Measurements from ENCODE around the gene AKT3. TPM values are rescaled to one million over a fixed set of nuclear protein-coding genes. Genes with fewer than 3 reads are reported as not detected.
"Not testable (repeated sequence)": the region's sequence is repeated elsewhere in the genome, so short reads cannot be mapped to it uniquely, and the experiment has no call there.

The AKT3 gene
- total RNA-seq, 2 donors from 2014 or later = 13.6 to 31.2 TPM

- Histone ChIP-seq H3K27ac (peak overlapping the region; percentile 70 to 74), H3K4me1 (peaks cover 0 to 42% of the 10 kb centered on the region in 2 donors), H3K4me3 (no peak overlapping the region), H3K9me3 (no peaks in the 10 kb centered on the region), H3K27me3 (no peaks in the 10 kb centered on the region), H3K36me3 (no peaks in the 10 kb centered on the region)
- no peak for DNase-seq (ENCODE audit: low spot score)
- TF ChIP-seq CTCF (IDR thresholded peaks at IDR 0.05) = no peak
Observed at GRCh38 chr1:243792401-243792800, 57.6 kb downstream of the AKT3 start.

- Histone ChIP-seq H3K4me1 (peaks cover 0 to 47% of the 10 kb centered on the region in 2 donors), H3K27ac (peak overlapping the region; percentile 70 to 74), H3K9me3 (no peaks in the 10 kb centered on the region), H3K4me3 (no peak overlapping the region), H3K36me3 (no peaks in the 10 kb centered on the region), H3K27me3 (no peaks in the 10 kb centered on the region)
- no peak for DNase-seq (ENCODE audit: low spot score)
- no peak for TF ChIP-seq CTCF (IDR thresholded peaks at IDR 0.05)
Observed at GRCh38 chr1:243791586-243792267, 58.3 kb downstream of the AKT3 start.

GRCh38 chr1:243790404-243790803 lies 59.6 kb downstream of the AKT3 start:
- no peak for TF ChIP-seq CTCF (IDR thresholded peaks at IDR 0.05)
- Histone ChIP-seq H3K27me3 (no peaks in the 10 kb centered on the region), H3K4me3 (no peak overlapping the region), H3K36me3 (no peaks in the 10 kb centered on the region), H3K4me1 (peaks cover 0 to 60% of the 10 kb centered on the region in 2 donors), H3K27ac (peak overlapping the region; percentile 70 to 74), H3K9me3 (no peaks in the 10 kb centered on the region)
- DNase-seq (ENCODE audit: low spot score) = no peak

GRCh38 chr1:243786531-243786930 lies 63.5 kb downstream of the AKT3 start:
- Histone ChIP-seq H3K27me3 (no peaks in the 10 kb centered on the region), H3K36me3 (no peaks in the 10 kb centered on the region), H3K27ac (no peak overlapping the region), H3K4me1 (peaks cover 0 to 40% of the 10 kb centered on the region in 2 donors), H3K4me3 (no peak overlapping the region), H3K9me3 (no peaks in the 10 kb centered on the region)
- no peak for TF ChIP-seq CTCF (IDR thresholded peaks at IDR 0.05)
- DNase-seq (ENCODE audit: low spot score) = no peak

- TF ChIP-seq CTCF (IDR thresholded peaks at IDR 0.05) = no peak
- no peak overlapping the region for H3K4me3 ChIP-seq
- H3K27ac ChIP-seq = no peak overlapping the region
- H3K4me1 ChIP-seq = peaks cover 0 to 20% of the 10 kb centered on the region in 2 donors
- no peaks in the 10 kb centered on the region for H3K36me3 ChIP-seq
- no peak for DNase-seq (ENCODE audit: low spot score)
- H3K9me3 ChIP-seq = no peaks in the 10 kb centered on the region
- no peaks in the 10 kb centered on the region for H3K27me3 ChIP-seq
Observed at GRCh38 chr1:243784506-243784905, 65.5 kb downstream of the AKT3 start.

GRCh38 chr1:243783714-243784113 lies 66.3 kb downstream of the AKT3 start:
- Histone ChIP-seq H3K4me1 (peaks cover 0 to 18% of the 10 kb centered on the region in 2 donors), H3K27me3 (no peaks in the 10 kb centered on the region), H3K4me3 (no peak overlapping the region), H3K9me3 (no peaks in the 10 kb centered on the region), H3K36me3 (no peaks in the 10 kb centered on the region), H3K27ac (no peak overlapping the region)
- TF ChIP-seq CTCF (IDR thresholded peaks at IDR 0.05) = no peak
- DNase-seq (ENCODE audit: low spot score) = no peak

- DNase-seq (ENCODE audit: low spot score); H3K36me3 ChIP-seq; H3K4me3 ChIP-seq; H3K27ac ChIP-seq; H3K27me3 ChIP-seq; H3K4me1 ChIP-seq; H3K9me3 ChIP-seq: not testable (repeated sequence)
Observed at GRCh38 chr1:243772361-243773050, 77.5 kb downstream of the AKT3 start.

All from right atrium auricular region (tissue), 2 donors.